ENCODE data around the gene SLIT3.

DNA sequence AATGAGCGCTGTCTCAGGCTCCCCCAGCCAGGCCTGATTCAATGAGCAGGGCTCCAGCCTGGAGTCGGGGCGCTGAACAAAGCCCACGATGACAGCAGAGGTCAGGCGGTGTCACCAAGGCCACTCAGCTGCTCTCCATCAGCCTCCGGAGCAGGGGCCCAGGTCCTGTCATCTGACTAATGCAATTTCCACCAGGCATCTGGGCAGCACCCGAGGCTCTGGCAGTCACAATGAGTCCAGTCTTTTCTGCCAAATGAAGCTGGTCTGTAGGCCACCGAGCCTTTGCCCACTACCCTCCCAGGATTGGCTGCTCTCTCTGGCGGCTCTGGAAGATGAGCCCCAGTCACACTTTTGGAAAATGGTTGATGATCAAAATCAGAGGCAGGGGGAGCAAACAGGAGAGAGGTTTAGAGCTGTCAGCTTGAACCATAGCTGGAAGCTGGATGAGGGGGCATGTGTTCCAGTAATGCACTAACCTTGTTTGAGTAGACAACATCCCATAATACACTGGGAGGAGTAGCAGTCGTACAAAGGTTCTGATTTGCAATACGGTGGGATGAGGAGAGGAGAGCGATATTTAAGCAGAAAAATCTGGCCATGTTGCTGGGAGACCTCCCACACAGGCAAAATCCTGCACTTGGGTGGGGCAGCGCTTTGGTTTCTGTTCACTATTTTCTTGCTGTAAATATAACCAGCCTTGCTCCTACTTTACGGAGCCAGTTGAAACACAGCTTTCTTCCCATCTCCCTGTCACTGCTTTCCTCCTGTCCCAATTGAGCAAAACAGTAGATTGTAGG lies 415.4 kb downstream of the SLIT3 start:
- TF ChIP-seq POLR2A (IDR thresholded peaks at IDR 0.05; ENCODE audit: low read length) (no peak), GATA1 (IDR thresholded peaks at IDR 0.05; ENCODE audit: low read depth, low read length) (no peak)

Data from erythroblast (primary cell).